Smooth muscle cell (in vitro differentiated cells): ENCODE results near the gene CHD5. TPM values are rescaled to one million over a fixed set of nuclear protein-coding genes. Genes with fewer than 3 reads are reported as not detected.

Experiments used
- DNase-seq: peaks from one replicate; lab custom pipeline; 2025; ENCODE audit not compliant: unreplicated experiment; lab: John Stamatoyannopoulos, UW
- H2AFZ ChIP-seq: fragments of 200-600 bp; sonication (generic); 2 replicates; pipeline ENCODE4 v1.6.0; 2016; ENCODE audit warnings: antibody characterized with exemption, low read depth, mild to moderate bottlenecking
- H3F3A ChIP-seq: fragments of 200-600 bp; sonication (generic); 2 replicates; pipeline ENCODE4 v1.6.0; 2017; ENCODE audit warnings: antibody characterized with exemption, low read depth
- H3K27ac ChIP-seq: fragments of 200-600 bp; sonication (generic); 2 replicates; pipeline ENCODE4 v1.5.1; 2016; ENCODE audit warnings: low read depth, mild to moderate bottlenecking
- H3K27me3 ChIP-seq: fragments of 200-600 bp; sonication (generic); 2 replicates; pipeline ENCODE4 v1.6.1; 2016; ENCODE audit warnings: low read depth, mild to moderate bottlenecking
- H3K36me3 ChIP-seq: fragments of 200-600 bp; sonication (generic); 2 replicates; pipeline ENCODE4 v1.5.1; 2016; ENCODE audit warnings: low read depth
- H3K4me1 ChIP-seq: fragments of 200-600 bp; sonication (generic); 2 replicates; pipeline ENCODE4 v1.5.1; 2016; ENCODE audit warnings: low read depth
- H3K4me2 ChIP-seq: fragments of 200-600 bp; sonication (generic); 2 replicates; pipeline ENCODE4 v1.6.0; 2016; ENCODE audit warnings: mild to moderate bottlenecking
- H3K4me3 ChIP-seq: fragments of 200-600 bp; sonication (generic); 2 replicates; pipeline ENCODE4 v1.5.1; 2016; ENCODE audit warnings: mild to moderate bottlenecking
- H3K79me2 ChIP-seq: fragments of 200-600 bp; sonication (generic); 2 replicates; pipeline ENCODE4 v1.6.0; 2016; ENCODE audit warnings: low read depth, mild to moderate bottlenecking
- H3K9ac ChIP-seq: fragments of 200-600 bp; sonication (generic); 2 replicates; pipeline ENCODE4 v1.6.0; 2016; ENCODE audit warnings: low read depth
- H3K9me3 ChIP-seq: fragments of 200-600 bp; sonication (generic); replicated peaks from 2 replicates; pipeline ENCODE4 v1.5.1; 2016; ENCODE audit warnings: low read depth
- H4K20me1 ChIP-seq: fragments of 200-600 bp; sonication (generic); 2 replicates; pipeline ENCODE4 v1.6.0; 2016; ENCODE audit warnings: low read depth
- WGBS: methylation state at CpG from one replicate; pipeline ENCODE4 v1.1.7; 2016; ENCODE audit warnings: low lambda C conversion rate; 5-methylcytosine and 5-hydroxymethylcytosine counted together
- polyA plus RNA-seq: library from polyadenylated mRNA; unstranded; fragments of >200 nt; fragmentation: Nextera tagmentation; extraction: Ambion mirVana; gene quantifications from 2 replicates; pipeline ENCODE4 v1.2.1, GENCODE V29; 2016
- total RNA-seq: library from RNA; depleted of rRNA; stranded (reverse); fragments of >200 nt; gene quantifications from 2 replicates; pipeline ENCODE4 v1.2.3, GENCODE V29; 2014
- TF ChIP-seq, protein P1 (sequence below): fragments of 200-600 bp; sonication (generic); IDR thresholded peaks from 2 replicates; pipeline ENCODE4 v1.5.1; 2017; ENCODE audit warnings: borderline replicate concordance, mild to moderate bottlenecking, antibody characterized with exemption; ENCODE audit not compliant: insufficient read depth, poor library complexity, severe bottlenecking

CHD5 gene
- total and polyA plus RNA-seq, 2 experiments from 2014 or later = 0.40 TPM; not detected in 1

DNA sequence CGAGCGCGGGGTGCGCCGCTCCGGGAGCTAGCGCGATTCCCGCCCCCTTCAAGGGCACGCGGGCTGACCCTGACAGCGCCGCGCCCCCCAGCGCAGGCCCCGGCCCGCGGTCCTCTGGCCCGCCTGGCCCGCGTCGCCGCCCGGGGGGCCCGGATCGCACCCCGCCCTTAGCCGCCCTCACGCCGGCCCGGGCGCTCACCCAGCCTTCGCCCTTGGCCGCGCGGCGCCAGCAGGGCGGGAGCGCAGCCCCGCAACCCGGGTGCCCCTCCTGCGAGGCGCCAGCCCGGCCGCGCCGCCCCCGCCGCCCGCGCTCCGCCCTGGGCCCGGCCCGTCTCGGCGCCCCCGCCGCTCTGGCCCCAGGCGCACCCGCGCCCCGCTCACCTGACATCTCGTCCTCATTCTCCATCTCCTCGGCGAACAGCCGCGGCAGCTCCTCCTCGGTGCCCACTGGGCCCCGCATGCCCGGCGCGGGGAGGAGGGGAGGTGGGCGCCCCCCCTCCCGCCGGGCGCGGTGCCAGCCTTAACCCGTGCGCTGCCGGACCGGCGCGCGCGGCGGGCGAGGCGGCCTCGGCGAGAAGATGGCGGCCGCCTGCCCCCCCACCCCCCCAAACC lies 451 bp downstream of the CHD5 start:
- Histone ChIP-seq H3K36me3 (no peaks in the 10 kb centered on the region), H2AFZ (no peak overlapping the region), H3F3A (peaks cover 1% of the 10 kb centered on the region), H3K27ac (no peak overlapping the region), H3K4me3 (no peak overlapping the region), H3K4me1 (peaks cover 6% of the 10 kb centered on the region), H3K27me3 (peaks cover 65% of the 10 kb centered on the region), H4K20me1 (peaks cover 60% of the 10 kb centered on the region), H3K4me2 (peak overlapping the region; percentile 67), H3K79me2 (no peaks in the 10 kb centered on the region), H3K9me3 (no peaks in the 10 kb centered on the region), H3K9ac (no peak overlapping the region)
- TF ChIP-seq, protein P1, sequence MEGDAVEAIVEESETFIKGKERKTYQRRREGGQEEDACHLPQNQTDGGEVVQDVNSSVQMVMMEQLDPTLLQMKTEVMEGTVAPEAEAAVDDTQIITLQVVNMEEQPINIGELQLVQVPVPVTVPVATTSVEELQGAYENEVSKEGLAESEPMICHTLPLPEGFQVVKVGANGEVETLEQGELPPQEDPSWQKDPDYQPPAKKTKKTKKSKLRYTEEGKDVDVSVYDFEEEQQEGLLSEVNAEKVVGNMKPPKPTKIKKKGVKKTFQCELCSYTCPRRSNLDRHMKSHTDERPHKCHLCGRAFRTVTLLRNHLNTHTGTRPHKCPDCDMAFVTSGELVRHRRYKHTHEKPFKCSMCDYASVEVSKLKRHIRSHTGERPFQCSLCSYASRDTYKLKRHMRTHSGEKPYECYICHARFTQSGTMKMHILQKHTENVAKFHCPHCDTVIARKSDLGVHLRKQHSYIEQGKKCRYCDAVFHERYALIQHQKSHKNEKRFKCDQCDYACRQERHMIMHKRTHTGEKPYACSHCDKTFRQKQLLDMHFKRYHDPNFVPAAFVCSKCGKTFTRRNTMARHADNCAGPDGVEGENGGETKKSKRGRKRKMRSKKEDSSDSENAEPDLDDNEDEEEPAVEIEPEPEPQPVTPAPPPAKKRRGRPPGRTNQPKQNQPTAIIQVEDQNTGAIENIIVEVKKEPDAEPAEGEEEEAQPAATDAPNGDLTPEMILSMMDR = no peak
- DNase-seq = no peak
- 3% methylated on average over 13 of the region's 92 CpGs for WGBS

DNA sequence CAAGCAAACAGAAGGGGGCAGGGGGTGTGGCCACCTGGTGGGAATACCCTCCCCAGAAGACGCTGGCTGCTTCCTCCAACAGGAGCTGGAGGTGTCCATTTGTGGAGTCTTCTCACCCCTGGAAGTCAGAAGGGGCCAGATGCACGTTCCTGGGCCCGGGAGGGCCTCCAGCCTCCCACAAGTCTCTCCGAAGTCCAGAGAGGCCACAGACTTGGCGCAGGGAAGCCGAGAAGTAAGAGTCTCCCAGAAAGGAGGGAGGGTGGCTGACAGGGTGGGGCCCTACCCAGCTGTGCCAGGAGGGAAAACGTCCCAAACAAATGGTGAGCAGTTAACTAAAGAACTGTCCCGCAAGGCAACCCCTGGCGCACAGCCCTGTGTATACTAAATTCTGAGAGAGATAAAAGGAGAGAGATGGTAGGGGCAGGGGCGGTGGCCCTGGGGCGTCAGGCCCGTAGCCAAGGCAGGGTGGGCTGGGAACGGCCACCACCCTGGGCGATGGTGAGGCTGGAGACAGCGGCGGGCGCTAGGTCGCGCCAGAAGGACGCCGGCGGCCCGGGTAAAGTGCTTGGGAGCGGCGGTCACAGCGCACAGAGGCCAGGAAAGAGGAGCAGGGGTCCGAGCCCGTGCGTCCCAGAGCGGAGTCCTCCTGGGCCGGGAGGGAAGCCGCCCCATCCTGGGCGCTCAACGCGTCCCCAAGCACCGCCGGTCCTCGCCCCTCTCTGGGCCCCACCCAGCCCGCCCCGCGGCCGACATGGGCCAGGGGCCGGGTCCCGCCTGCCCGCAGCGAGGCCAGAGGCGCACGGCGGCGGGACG lies 1.2 kb downstream of the CHD5 start:
- no peaks in the 10 kb centered on the region for H3K9me3 ChIP-seq
- H3K79me2 ChIP-seq = no peaks in the 10 kb centered on the region
- no peak overlapping the region for H2AFZ ChIP-seq
- no peaks in the 10 kb centered on the region for H3F3A ChIP-seq
- H3K4me1 ChIP-seq = peaks cover 6% of the 10 kb centered on the region
- no peak for DNase-seq
- TF ChIP-seq, protein P1 = no peak
- H3K4me2 ChIP-seq = peak overlapping the region; percentile 44
- H3K4me3 ChIP-seq = no peak overlapping the region
- H3K9ac ChIP-seq = no peak overlapping the region
- H3K27me3 ChIP-seq = peaks cover 65% of the 10 kb centered on the region
- H3K27ac ChIP-seq = no peak overlapping the region
- H4K20me1 ChIP-seq = peaks cover 52% of the 10 kb centered on the region
- 12% methylated on average over 24 of the region's 51 CpGs for WGBS
- H3K36me3 ChIP-seq = no peaks in the 10 kb centered on the region

DNA sequence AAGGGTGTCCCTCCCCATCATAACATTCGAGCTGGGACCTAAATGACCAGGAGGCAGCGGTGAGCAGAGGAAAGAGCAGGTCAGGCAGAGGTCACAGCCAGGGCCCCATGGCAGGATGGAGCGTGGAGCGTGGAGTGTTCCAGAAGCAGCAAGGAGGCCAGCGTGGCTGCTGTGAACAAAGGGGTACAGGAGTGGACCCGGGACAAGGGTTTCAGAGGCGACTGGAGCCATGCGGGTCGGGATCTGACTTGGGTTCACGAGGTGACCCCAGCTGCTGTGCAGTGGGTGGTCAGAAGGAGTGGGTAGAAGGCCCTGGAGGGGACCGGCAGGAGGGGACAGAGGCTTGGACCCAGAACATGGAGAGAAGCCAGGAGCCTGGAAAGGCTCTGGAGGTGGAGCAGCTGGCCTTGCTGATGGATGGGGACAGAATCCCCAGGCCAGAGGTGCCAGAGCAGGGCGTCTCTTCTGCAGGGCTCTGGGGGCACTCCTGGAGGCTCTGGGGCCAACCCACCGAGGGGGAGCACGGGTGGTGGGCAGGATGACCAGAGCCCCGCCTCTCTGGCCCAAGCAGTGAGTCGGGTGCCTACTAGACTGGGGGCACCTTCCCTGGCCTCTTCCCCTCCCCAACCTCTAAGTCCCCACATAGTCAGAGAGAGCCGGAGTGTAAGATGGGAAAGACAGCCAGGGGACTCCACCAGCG lies 2.3 kb downstream of the CHD5 start:
- H3K4me2 ChIP-seq = no peak overlapping the region
- no peak overlapping the region for H3K4me3 ChIP-seq
- no peaks in the 10 kb centered on the region for H3F3A ChIP-seq
- H2AFZ ChIP-seq = no peak overlapping the region
- DNase-seq = no peak
- H3K9me3 ChIP-seq = no peaks in the 10 kb centered on the region
- TF ChIP-seq, protein P1 = no peak
- no peaks in the 10 kb centered on the region for H3K36me3 ChIP-seq
- H3K27ac ChIP-seq = no peak overlapping the region
- peaks cover 41% of the 10 kb centered on the region for H4K20me1 ChIP-seq
- peaks cover 6% of the 10 kb centered on the region for H3K4me1 ChIP-seq
- WGBS = 88% methylated on average over 18 of the region's 18 CpGs
- H3K79me2 ChIP-seq = no peaks in the 10 kb centered on the region
- no peak overlapping the region for H3K9ac ChIP-seq
- peaks cover 65% of the 10 kb centered on the region for H3K27me3 ChIP-seq
